SK-N-SH treated with all-trans-retinoic acid at 6 μM for 48 hours (cell line): Measurements from ENCODE around the gene MRPS22.

Source experiments
- ATAC-seq: fragments of 200-7000 bp; cut with Tn5 transposase; 3 replicates; pipeline ENCODE4 v1.9.1; 2020; ENCODE audit warnings: mild to moderate bottlenecking, moderate library complexity
- ARNTL ChIP-seq: fragments of 450-650 bp; formaldehyde crosslinking; IDR thresholded peaks from 2 replicates; pipeline ENCODE4 v1.5.0; 2020; ENCODE audit warnings: low read depth, mild to moderate bottlenecking, moderate library complexity, borderline replicate concordance
- CREB5 ChIP-seq: fragments of 250-450 bp; sonication (Bioruptor Pico); IDR thresholded peaks from 2 replicates; pipeline ENCODE4 v1.5.1; 2020; ENCODE audit warnings: low read depth, mild to moderate bottlenecking, moderate library complexity
- CSDC2 ChIP-seq: fragments of 250-450 bp; sonication (Bioruptor Pico); IDR thresholded peaks from 2 replicates; pipeline ENCODE4 v1.5.0; 2020; ENCODE audit warnings: mild to moderate bottlenecking, moderate library complexity
- CSRNP3 ChIP-seq: fragments of 250-450 bp; sonication (Bioruptor Pico); IDR thresholded peaks from 2 replicates; pipeline ENCODE4 v1.5.1; 2021; ENCODE audit warnings: mild to moderate bottlenecking, moderate library complexity
- GLIS3 ChIP-seq: fragments of 250-450 bp; sonication (Bioruptor Pico); IDR thresholded peaks from 2 replicates; pipeline ENCODE4 v1.5.0; 2020; ENCODE audit warnings: mild to moderate bottlenecking, moderate library complexity
- ISL1 ChIP-seq: fragments of 250-450 bp; sonication (Bioruptor Pico); IDR thresholded peaks from 2 replicates; pipeline ENCODE4 v2.1.2; 2022; ENCODE audit warnings: mild to moderate bottlenecking, moderate library complexity
- OSR1 ChIP-seq: fragments of 250-450 bp; sonication (Bioruptor Pico); IDR thresholded peaks from 2 replicates; pipeline ENCODE4 v1.8.0; 2022; ENCODE audit warnings: moderate library complexity, mild to moderate bottlenecking, inconsistent platforms
- PPARA ChIP-seq: fragments of 250-450 bp; sonication (Bioruptor Pico); IDR thresholded peaks from 2 replicates; pipeline ENCODE4 v1.5.0; 2020; ENCODE audit warnings: mild to moderate bottlenecking, borderline replicate concordance
- RARB ChIP-seq: fragments of 250-450 bp; sonication (Bioruptor Pico); IDR thresholded peaks from 2 replicates; pipeline ENCODE4 v1.8.0; 2021; ENCODE audit warnings: mild to moderate bottlenecking, moderate library complexity
- TCF4 ChIP-seq: fragments of 250-450 bp; sonication (Bioruptor Pico); IDR thresholded peaks from 2 replicates; pipeline ENCODE4 v1.8.0; 2021; ENCODE audit warnings: mild to moderate bottlenecking, moderate library complexity, borderline replicate concordance
- TOX ChIP-seq: fragments of 250-450 bp; sonication (Bioruptor Pico); IDR thresholded peaks from 2 replicates; pipeline ENCODE4 v1.8.0; 2021; ENCODE audit warnings: mild to moderate bottlenecking, moderate library complexity, borderline replicate concordance
- TSHZ2 ChIP-seq: fragments of 250-450 bp; sonication (Bioruptor Pico); IDR thresholded peaks from 2 replicates; pipeline ENCODE4 v1.5.0; 2020; ENCODE audit warnings: mild to moderate bottlenecking, moderate library complexity
- ZC3H10 ChIP-seq: fragments of 250-450 bp; sonication (Bioruptor Pico); IDR thresholded peaks from 2 replicates; pipeline ENCODE4 v1.5.1; 2021; ENCODE audit warnings: mild to moderate bottlenecking, moderate library complexity
- ZFP30 ChIP-seq: fragments of 450-650 bp; formaldehyde crosslinking; IDR thresholded peaks from 2 replicates; pipeline ENCODE4 v1.5.0; 2022; ENCODE audit warnings: mild to moderate bottlenecking, moderate library complexity
- ZNF70 ChIP-seq: fragments of 450-650 bp; formaldehyde crosslinking; IDR thresholded peaks from 2 replicates; pipeline ENCODE4 v1.5.0; 2020; ENCODE audit warnings: mild to moderate bottlenecking, moderate library complexity
- TF ChIP-seq, protein P1 (sequence below): fragments of 250-450 bp; sonication (Bioruptor Pico); IDR thresholded peaks from 2 replicates; pipeline ENCODE4 v1.8.0; 2021; ENCODE audit warnings: low read depth, mild to moderate bottlenecking, moderate library complexity, borderline replicate concordance

Gene MRPS22

DNA sequence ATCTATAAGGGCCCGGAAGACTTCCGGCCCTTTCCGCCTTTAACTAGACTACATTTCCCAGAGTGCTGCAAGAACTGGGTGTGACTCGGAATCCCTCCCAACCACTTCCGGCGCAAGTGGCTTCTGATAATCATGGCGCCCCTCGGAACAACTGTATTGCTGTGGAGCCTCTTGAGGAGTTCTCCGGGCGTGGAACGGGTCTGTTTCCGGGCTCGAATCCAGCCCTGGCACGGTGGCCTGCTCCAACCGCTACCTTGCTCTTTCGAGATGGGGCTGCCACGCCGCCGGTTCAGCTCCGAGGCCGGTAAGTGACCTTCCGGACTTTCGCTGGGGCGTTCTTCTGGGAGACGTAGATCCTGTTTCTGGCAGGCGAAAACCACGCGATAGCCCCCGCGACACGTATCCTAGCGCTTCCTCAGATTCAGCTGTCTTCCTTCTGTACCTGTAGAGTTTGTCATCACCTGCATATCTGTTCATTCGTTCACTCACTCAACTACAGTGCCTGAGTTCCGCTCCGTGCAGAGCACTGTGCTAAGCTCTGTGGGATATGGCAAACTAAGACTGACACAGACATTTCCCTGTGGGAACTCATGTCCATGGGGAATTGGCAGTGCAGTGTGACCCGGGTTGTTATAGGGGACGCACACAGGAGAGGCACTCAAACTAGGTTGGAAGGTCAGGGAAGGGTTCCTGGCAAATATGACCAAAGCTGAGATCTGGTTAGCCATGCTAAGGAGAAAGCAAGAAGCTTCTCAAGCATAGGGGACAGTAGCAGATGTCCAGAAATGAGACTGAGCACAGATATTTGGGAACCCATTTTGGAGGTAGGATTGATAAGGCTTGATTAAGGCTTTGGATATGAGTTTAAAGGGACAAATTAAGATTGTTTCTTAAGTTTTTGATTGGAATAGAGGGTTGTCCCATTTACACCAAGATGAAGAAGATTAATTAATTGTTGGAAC lies at the start of gene MRPS22:
TSS of gene MRPS22 (plus strand) at position 126 of the 962 bp plus-strand sequence. CDS start at position 133, 7 bp downstream.
- TF ChIP-seq ZC3H10 = no peak
- TF ChIP-seq TOX (CRISPR knock-in tag) = no peak
- no peak for TF ChIP-seq ZFP30 (CRISPR knock-in tag)
- TF ChIP-seq ZNF70 = 0 out of 2 replicates have a peak, but pooled peaks have one; percentile 20
- TF ChIP-seq ARNTL (CRISPR knock-in tag) = no peak
- no peak; the same call in 1 of the 2 replicates for TF ChIP-seq TSHZ2
- TF ChIP-seq, protein P1, sequence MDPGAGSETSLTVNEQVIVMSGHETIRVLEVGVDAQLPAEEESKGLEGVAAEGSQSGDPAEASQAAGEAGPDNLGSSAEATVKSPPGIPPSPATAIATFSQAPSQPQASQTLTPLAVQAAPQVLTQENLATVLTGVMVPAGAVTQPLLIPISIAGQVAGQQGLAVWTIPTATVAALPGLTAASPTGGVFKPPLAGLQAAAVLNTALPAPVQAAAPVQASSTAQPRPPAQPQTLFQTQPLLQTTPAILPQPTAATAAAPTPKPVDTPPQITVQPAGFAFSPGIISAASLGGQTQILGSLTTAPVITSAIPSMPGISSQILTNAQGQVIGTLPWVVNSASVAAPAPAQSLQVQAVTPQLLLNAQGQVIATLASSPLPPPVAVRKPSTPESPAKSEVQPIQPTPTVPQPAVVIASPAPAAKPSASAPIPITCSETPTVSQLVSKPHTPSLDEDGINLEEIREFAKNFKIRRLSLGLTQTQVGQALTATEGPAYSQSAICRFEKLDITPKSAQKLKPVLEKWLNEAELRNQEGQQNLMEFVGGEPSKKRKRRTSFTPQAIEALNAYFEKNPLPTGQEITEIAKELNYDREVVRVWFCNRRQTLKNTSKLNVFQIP (CRISPR knock-in tag) = no peak
- TF ChIP-seq OSR1 (CRISPR knock-in tag) = no peak

DNA sequence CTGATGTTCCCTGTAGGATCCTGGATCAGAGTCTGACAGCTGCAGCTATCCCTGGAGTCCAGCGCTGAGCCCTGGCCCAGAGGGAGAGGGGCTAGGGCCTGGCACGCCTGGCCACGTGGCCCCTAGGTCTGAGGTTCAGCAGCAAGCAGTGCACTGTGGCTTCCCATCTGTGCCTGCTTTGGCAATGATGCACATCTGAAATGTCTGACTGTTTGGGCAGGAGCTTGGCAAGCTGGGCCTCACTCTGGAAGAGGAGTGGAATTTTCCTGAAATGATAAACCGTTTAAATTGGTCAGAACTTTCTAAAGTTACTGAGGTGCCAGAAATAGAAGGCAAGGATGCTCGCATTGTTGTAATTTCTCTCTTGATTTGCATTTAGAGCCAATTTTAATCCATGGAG lies 48.8 kb upstream of the MRPS22 start:
- peak; percentile 26 for ATAC-seq
- TF ChIP-seq CSRNP3 (no peak), RARB (CRISPR knock-in tag) (no peak)

More for the DNA sequence above, at the start of gene MRPS22:
- ATAC-seq = peak; percentile 99

- ATAC-seq = no peak
- TF ChIP-seq CSDC2 (CRISPR knock-in tag) (no peak), TOX (CRISPR knock-in tag) (no peak), PPARA (CRISPR knock-in tag) (no peak), OSR1 (CRISPR knock-in tag) (no peak), CREB5 (CRISPR knock-in tag) (no peak), ARNTL (CRISPR knock-in tag) (no peak), ISL1 (no peak), GLIS3 (CRISPR knock-in tag) (no peak), TSHZ2 (no peak), TCF4 (CRISPR knock-in tag) (no peak)
These were observed 47.6 kb upstream of the MRPS22 start for GRCh38 chr3:139296141-139296718.
